SK-N-SH (cell line): ENCODE results near the gene U2AF1L4. TPM values are rescaled to one million over a fixed set of nuclear protein-coding genes. Genes with fewer than 3 reads are reported as not detected.

Experiments
- CTCF ChIA-PET: fragments of 300-600, 350-600 bp; formaldehyde crosslinking; extraction: SDS; loops from one replicate; lab custom pipeline; 2021; lab: Yijun Ruan, JAX
- POLR2A ChIA-PET: fragments of 350-600 bp; sonication (Branson Sonifier 250); formaldehyde crosslinking; extraction: SDS; loops from one replicate; lab custom pipeline; 2020; ENCODE audit warnings: antibody characterized with exemption, inconsistent platforms; lab: Yijun Ruan, JAX
- DNase-seq: peaks from one replicate; pipeline ENCODE4 v3.0.0; 2012
- H2AFZ ChIP-seq: fragments of 200-600 bp; sonication (generic); 2 replicates; pipeline ENCODE4 v1.8.1; 2016; ENCODE audit warnings: antibody characterized with exemption, mild to moderate bottlenecking, low read depth
- H3F3A ChIP-seq: fragments of 200-600 bp; sonication (generic); replicated peaks from 2 replicates; pipeline ENCODE3; 2016; ENCODE audit warnings: antibody characterized with exemption, mild to moderate bottlenecking; ENCODE audit not compliant: insufficient read depth
- H3K27ac ChIP-seq, 2 experiments: fragments of 200-500 bp in 1 of 2; fragments of 200-600 bp in 1 of 2; sonication (Bioruptor generic) in 1 of 2; sonication (generic), shearing (Covaris generic) in 1 of 2; 2 replicates each; pipeline versions ENCODE4 v1.5.1 to v1.6.1; 2014 to 2016; ENCODE audit warnings: low read depth in 2 of 2, inconsistent platforms in 1 of 2, low read length in 1 of 2, mild to moderate bottlenecking in 1 of 2, mixed read lengths in 1 of 2
- H3K27me3 ChIP-seq: fragments of 200-600 bp; sonication (generic), shearing (Covaris generic); 2 replicates; pipeline ENCODE4 v1.6.1; 2016; ENCODE audit warnings: mixed run types; ENCODE audit not compliant: insufficient read depth
- H3K36me3 ChIP-seq, 2 experiments: fragments of 200-500 bp in 1 of 2; fragments of 200-600 bp in 1 of 2; sonication (Bioruptor generic) in 1 of 2; sonication (generic) in 1 of 2; replicated peaks in 1 of 2; 2 replicates each; pipeline versions ENCODE3 to v1.5.1; 2014 to 2016; ENCODE audit warnings: low read length in 1 of 2, mild to moderate bottlenecking in 1 of 2; ENCODE audit not compliant: insufficient read depth in 2 of 2, control insufficient read depth in 1 of 2
- H3K4me1 ChIP-seq, 2 experiments: fragments of 200-500 bp in 1 of 2; fragments of 200-600 bp in 1 of 2; sonication (Bioruptor generic) in 1 of 2; sonication (generic), shearing (Covaris generic) in 1 of 2; 2 replicates each; pipeline versions ENCODE4 v1.5.1 to v1.6.1; 2014 to 2016; ENCODE audit warnings: low read depth in 1 of 2, low read length in 1 of 2, mixed run types in 1 of 2; ENCODE audit not compliant: insufficient read depth in 2 of 2, control insufficient read depth in 1 of 2
- H3K4me2 ChIP-seq: fragments of 200-600 bp; sonication (generic), shearing (Covaris generic); 2 replicates; pipeline ENCODE4 v1.6.1; 2017; ENCODE audit warnings: mixed run types
- H3K4me3 ChIP-seq, 2 experiments: fragments of 200-500 bp in 1 of 2; fragments of 200-600 bp in 1 of 2; sonication (Bioruptor generic) in 1 of 2; sonication (generic), shearing (Covaris generic) in 1 of 2; 2 replicates each; pipeline versions ENCODE4 v1.5.1 to v1.8.1; 2014 to 2016; ENCODE audit warnings: low read depth in 2 of 2, inconsistent platforms in 1 of 2, low read length in 1 of 2, mild to moderate bottlenecking in 1 of 2, mixed read lengths in 1 of 2, moderate library complexity in 1 of 2
- H3K79me2 ChIP-seq: fragments of 200-600 bp; sonication (generic); 2 replicates; pipeline ENCODE4 v1.8.1; 2017; ENCODE audit warnings: mild to moderate bottlenecking; ENCODE audit not compliant: insufficient read depth
- H3K9ac ChIP-seq: fragments of 200-600 bp; sonication (generic); 2 replicates; pipeline ENCODE4 v1.6.1; 2017; ENCODE audit warnings: mixed run types
- H3K9me2 ChIP-seq: fragments of 200-600 bp; sonication (generic); 2 replicates; pipeline ENCODE4 v1.6.1; 2017; ENCODE audit warnings: mixed run types
- H3K9me3 ChIP-seq: fragments of 200-600 bp; sonication (generic); 2 replicates; pipeline ENCODE4 v1.6.1; 2017; ENCODE audit warnings: mixed run types, mild to moderate bottlenecking, moderate library complexity
- H4K20me1 ChIP-seq: fragments of 200-600 bp; sonication (generic); 2 replicates; pipeline ENCODE4 v1.6.1; 2017; ENCODE audit warnings: mild to moderate bottlenecking, mixed run types; ENCODE audit not compliant: insufficient read depth
- EP300 ChIP-seq, 2 experiments: IDR thresholded peaks; 2 replicates each; pipeline versions ENCODE4 v1.4.0 to v1.6.1; 2012; ENCODE audit warnings: borderline replicate concordance in 1 of 2, low read depth in 1 of 2, low read length in 1 of 2
- GATA2 ChIP-seq: sonication (generic); formaldehyde crosslinking; IDR thresholded peaks from 2 replicates; pipeline ENCODE4 v1.5.0; 2020; ENCODE audit warnings: mild to moderate bottlenecking, missing genetic modification reagents
- MXI1 ChIP-seq: IDR thresholded peaks from 2 replicates; pipeline ENCODE4 v1.6.1; 2012; ENCODE audit warnings: mild to moderate bottlenecking, low read depth, low read length, improper control_type of control experiment
- NFIC ChIP-seq: IDR thresholded peaks from 2 replicates; pipeline ENCODE4 v1.4.0; 2012; ENCODE audit warnings: borderline replicate concordance
- NRF1 ChIP-seq: IDR thresholded peaks from 2 replicates; pipeline ENCODE4 v1.6.1; 2012; ENCODE audit warnings: low read depth, mild to moderate bottlenecking, low read length
- RCOR1 ChIP-seq: fragments of 150-350 bp; IDR thresholded peaks from 2 replicates; pipeline ENCODE4 v1.6.1; 2017; ENCODE audit warnings: antibody characterized with exemption, low read length
- RXRA ChIP-seq: IDR thresholded peaks from 2 replicates; pipeline ENCODE4 v1.4.0; 2012; ENCODE audit warnings: low read depth, mild to moderate bottlenecking, borderline replicate concordance
- SIN3A ChIP-seq: IDR thresholded peaks from 2 replicates; pipeline ENCODE4 v1.6.1; 2012; ENCODE audit warnings: low read depth, mild to moderate bottlenecking, low read length, moderate library complexity, borderline replicate concordance
- TAF1 ChIP-seq: IDR thresholded peaks from 2 replicates; pipeline ENCODE4 v1.6.1; 2012; ENCODE audit warnings: low read depth, mild to moderate bottlenecking, low read length, moderate library complexity, borderline replicate concordance
- TEAD4 ChIP-seq: IDR thresholded peaks from 2 replicates; pipeline ENCODE4 v1.4.0; 2012; ENCODE audit warnings: mild to moderate bottlenecking, borderline replicate concordance; ENCODE audit not compliant: insufficient read depth
- WGBS: methylation state at CpG from one replicate; pipeline ENCODE4 v1.1.6; 2017; ENCODE audit warnings: low lambda C conversion rate; 5-methylcytosine and 5-hydroxymethylcytosine counted together
- polyA plus RNA-seq, 3 experiments: library from polyadenylated mRNA; depleted of rRNA; stranded (reverse); fragments of >200 nt; gene quantifications; 2 replicates each; pipeline ENCODE4 v1.2.3, GENCODE V29; 2012
- TF ChIP-seq, protein P1 (sequence below): fragments of 150-350 bp; IDR thresholded peaks from 2 replicates; pipeline ENCODE4 v1.6.1; 2016; ENCODE audit warnings: mild to moderate bottlenecking, low read depth, low read length

U2AF1L4 gene
- polyA plus RNA-seq, 1 of the 3 experiments (the other 2 are of a cell fraction), result 25.9 TPM

DNA sequence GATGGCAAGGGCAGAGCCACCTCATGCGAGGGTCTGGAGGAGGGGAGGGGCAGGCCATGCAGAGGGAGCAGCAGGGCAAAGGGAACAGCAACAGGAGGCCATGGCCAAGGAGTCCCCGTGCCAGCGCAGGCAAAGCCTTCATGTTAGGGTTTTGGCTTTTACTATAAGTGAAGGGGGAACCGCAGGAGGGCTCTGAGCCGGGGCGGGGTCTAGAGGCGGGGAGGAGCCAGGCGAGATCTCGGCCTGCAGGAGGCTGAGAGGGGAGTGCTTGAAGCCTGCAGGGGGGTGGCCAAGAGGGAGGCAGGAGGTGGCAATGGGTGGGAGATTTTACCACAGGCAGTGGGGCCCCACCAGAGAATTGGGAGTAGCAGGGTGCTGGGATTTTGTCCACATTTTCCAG, 36.4 kb upstream of the U2AF1L4 start (continued):
- TF ChIP-seq, protein P1, sequence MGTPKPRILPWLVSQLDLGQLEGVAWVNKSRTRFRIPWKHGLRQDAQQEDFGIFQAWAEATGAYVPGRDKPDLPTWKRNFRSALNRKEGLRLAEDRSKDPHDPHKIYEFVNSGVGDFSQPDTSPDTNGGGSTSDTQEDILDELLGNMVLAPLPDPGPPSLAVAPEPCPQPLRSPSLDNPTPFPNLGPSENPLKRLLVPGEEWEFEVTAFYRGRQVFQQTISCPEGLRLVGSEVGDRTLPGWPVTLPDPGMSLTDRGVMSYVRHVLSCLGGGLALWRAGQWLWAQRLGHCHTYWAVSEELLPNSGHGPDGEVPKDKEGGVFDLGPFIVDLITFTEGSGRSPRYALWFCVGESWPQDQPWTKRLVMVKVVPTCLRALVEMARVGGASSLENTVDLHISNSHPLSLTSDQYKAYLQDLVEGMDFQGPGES, result no peak
- TF ChIP-seq NFIC (no peak), MXI1 (no peak), GATA2 (CRISPR knock-in tag) (no peak), RCOR1 (no peak), TAF1 (no peak), SIN3A (no peak), NRF1 (no peak)

DNA sequence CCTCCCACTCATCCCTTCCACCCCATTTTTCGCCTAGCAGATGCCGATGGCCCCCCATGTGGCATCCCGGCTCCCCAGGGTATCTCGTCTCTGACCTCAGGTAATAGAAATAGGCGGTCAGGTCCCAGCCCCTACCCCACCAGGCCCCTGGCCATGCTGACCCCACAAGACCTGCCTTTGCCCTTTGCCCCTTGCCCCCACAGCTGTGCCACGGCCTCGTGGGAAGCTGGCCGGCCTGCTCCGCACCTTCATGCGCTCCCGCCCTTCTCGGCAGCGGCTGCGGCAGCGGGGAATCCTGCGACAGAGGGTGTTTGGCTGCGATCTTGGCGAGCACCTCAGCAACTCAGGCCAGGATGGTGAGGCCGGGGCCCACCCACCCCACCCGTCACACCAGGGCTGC, 35.5 kb upstream of the U2AF1L4 start:
- Histone ChIP-seq H3K9ac (no peak overlapping the region), H3K36me3 (peaks cover 0 to 8% of the 10 kb centered on the region in 2 experiments), H3K27ac (no peak overlapping the region), H3K4me3 (no peak overlapping the region), H3K4me2 (no peak overlapping the region), H3K9me3 (no peaks in the 10 kb centered on the region), H3K9me2 (no peaks in the 10 kb centered on the region), H3F3A (no peaks in the 10 kb centered on the region), H3K27me3 (no peaks in the 10 kb centered on the region), H3K4me1 (peaks cover 0 to 9% of the 10 kb centered on the region in 2 experiments; a peak in 2 of 4 replicates), H4K20me1 (no peaks in the 10 kb centered on the region), H3K79me2 (peaks cover 13% of the 10 kb centered on the region; the same call in 1 of the 2 replicates), H2AFZ (no peak overlapping the region)
- 96% methylated on average over 19 of the region's 20 CpGs for WGBS
- TF ChIP-seq, protein P1, result no peak
- TF ChIP-seq NFIC (no peak), RXRA (no peak), TEAD4 (no peak)
- DNase-seq, result no peak
- ChIA-PET POLR2A (no interaction called here), CTCF (no interaction called here)

DNA sequence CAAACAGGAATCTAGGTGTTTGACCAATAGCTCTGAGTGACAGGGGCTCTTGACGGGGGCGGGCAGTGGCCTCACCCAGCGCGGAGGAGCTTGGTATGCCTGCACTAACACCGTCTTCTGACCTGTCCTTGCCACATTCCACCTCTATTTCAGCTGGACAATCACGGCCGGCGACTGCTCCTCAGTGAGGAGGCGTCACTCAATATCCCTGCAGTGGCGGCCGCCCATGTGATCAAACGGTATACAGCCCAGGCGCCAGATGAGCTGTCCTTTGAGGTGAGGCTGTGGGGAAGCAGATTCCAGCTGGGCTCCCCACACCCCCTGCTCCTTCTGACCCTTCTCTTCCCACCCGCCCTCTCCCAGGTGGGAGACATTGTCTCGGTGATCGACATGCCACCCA, 34.8 kb upstream of the U2AF1L4 start:
- DNase-seq, result no peak
- H3K4me3 ChIP-seq, result no peak overlapping the region
- H3K27ac ChIP-seq, result no peak overlapping the region
- H3K79me2 ChIP-seq, result peaks cover 13% of the 10 kb centered on the region; the same call in 1 of the 2 replicates
- H3K9ac ChIP-seq, result no peak overlapping the region
- no peaks in the 10 kb centered on the region for H3K9me3 ChIP-seq
- H4K20me1 ChIP-seq, result no peaks in the 10 kb centered on the region
- H3K4me2 ChIP-seq, result no peak overlapping the region
- H3K36me3 ChIP-seq, result peaks cover 0 to 6% of the 10 kb centered on the region in 2 experiments
- POLR2A ChIA-PET, result no interaction called here
- no peak overlapping the region for H2AFZ ChIP-seq
- no peaks in the 10 kb centered on the region for H3F3A ChIP-seq
- H3K27me3 ChIP-seq, result no peaks in the 10 kb centered on the region
- CTCF ChIA-PET, result interaction anchor here (0.6 kb wide), 1 partner anchor 11 kb away, joined by 4 read pairs; no protein-coding TSS in a partner anchor
- no peak for TF ChIP-seq EP300 (IDR thresholded peaks at IDR 0.05; ENCODE audit: borderline replicate concordance in 1 of 2, low read depth in 1 of 2, low read length in 1 of 2)
- TF ChIP-seq, all 33 proteins: peak for 0
- no peaks in the 10 kb centered on the region for H3K9me2 ChIP-seq
- H3K4me1 ChIP-seq, result peaks cover 0 to 9% of the 10 kb centered on the region in 2 experiments; a peak in 2 of 4 replicates
- WGBS, result 97% methylated on average over 14 of the region's 16 CpGs
